HG02870 (cell line): ENCODE data around the gene EHMT2.
"Not testable (repeated sequence)": the region's sequence is repeated elsewhere in the genome, so short reads cannot be mapped to it uniquely, and the experiment has no call there.

Experiments
- ATAC-seq: cut with Tn5 transposase; IDR thresholded peaks from one replicate; pipeline ENCODE4 v1.9.1; 2021; ENCODE audit warnings: mild to moderate bottlenecking, moderate library complexity; ENCODE audit not compliant: unreplicated experiment

Gene EHMT2

DNA sequence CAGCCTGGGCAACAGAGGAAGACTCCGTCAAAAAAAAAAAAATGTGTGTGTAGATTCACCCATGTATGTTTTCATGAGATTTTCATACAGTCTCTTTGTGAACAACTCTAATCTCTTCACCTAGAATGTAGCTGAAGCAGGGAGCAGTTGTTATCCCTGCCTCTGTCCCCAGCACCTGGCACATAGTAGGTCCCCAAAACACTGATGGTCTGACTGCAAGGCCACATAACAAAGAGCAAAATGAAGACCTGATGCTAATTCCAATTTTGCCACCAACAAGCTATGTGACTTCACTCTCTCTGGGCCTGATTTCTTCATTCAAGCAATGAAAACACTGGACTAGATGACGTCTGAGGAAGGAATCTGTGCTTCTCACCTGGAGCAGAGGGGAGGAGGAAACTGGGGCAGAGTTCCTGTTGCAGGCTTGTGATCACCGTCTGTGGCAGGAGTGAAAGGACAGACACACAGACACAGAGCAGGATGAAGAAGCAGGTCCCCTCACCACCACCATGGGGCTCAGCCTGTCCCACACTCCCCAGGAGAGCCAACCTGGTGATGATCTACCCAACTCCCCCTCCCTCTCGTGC is 23.3 kb downstream of the EHMT2 start:
- no peak for ATAC-seq

DNA sequence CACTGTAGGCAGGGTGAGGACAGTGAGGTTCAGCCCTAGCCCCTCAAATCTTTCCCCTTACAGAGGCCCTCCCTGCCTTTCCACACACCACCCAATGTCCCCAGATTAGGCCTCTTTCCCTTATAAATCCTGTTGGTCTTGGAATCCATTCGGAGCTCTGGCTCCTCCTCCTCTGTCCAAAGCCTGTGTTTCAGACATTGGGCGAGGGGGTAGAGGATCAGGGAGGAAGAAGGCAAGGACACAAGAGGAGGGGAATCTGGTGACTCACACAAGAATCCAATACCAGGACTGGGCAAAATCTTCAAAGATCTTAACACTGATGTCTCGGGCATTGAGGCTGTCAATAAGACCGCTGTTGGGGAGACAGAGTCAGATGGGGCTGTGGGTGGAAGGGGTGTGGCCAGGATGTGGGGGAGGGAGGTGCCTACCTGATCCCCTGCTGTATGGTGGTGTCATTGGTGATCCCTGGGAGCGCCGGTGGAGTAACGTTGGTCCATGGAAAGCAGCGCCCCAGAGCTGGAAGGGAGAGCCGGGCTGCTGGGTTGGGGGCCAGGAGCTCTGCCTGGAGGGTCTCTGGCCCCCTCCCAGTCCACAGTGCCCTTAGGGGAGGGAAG is 26.3 kb downstream of the EHMT2 start:
- ATAC-seq = no peak

DNA sequence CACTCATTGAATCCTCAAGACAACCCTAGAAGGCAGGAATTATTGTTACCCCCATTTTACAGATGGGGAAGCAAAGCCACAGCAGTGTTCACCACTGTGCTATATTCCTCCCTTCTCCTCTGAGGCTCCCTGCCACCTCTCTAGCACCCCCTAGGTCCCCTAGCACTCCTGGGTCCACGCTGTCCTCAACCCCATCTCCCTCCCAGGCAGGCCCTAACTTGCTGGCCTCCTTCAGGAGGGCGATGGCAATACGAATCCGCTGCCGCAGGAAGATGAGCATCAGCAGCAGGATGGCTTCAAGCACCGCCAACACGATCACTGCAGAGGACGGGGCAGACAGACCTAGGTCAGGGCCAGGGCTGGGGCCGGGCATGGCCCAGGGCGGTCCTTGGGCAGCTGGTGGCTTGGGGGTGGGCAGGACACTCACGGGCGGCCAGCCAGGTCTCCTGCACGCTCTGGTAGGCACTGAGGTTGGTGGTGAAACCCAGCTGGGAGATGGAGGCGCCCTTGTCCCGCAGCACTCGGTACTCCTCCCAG is 27.0 kb downstream of the EHMT2 start:
- ATAC-seq = no peak

DNA sequence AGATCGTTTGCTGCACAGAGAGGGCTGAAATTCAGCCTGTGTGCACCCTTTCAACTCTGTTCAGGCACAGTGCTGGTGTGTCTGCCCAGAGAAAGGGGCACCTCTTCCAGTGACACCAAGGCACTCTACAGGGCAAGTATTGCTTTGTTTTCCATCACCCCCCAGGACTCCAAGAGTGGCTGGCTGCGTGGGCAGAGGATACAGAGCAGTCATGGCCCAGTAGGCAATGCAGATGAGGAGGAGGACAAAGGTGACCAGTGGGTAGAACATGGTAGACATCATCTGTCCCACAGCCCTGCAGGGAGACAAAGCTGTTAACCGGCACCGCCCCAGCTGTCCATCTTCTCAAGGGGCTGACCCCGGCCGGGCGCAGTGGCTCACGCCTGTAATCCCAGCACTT is 28.2 kb downstream of the EHMT2 start:
- no peak for ATAC-seq

DNA sequence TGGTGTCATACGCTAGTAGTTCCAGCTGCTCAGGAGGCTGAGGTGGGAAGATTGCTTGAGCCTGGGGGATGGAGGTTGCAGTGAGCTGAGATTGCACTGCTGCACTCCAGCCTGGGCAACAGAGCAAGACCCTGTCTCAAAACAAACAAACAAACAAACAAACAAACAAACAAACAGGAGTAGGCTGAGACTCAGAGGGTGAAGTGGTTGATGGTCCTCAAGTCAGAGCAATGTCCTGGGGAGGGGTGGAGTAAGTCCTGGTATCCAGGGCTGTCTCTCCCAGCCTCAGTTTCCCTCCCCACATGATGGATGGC is 28.9 kb downstream of the EHMT2 start:
- ATAC-seq = not testable (repeated sequence)

DNA sequence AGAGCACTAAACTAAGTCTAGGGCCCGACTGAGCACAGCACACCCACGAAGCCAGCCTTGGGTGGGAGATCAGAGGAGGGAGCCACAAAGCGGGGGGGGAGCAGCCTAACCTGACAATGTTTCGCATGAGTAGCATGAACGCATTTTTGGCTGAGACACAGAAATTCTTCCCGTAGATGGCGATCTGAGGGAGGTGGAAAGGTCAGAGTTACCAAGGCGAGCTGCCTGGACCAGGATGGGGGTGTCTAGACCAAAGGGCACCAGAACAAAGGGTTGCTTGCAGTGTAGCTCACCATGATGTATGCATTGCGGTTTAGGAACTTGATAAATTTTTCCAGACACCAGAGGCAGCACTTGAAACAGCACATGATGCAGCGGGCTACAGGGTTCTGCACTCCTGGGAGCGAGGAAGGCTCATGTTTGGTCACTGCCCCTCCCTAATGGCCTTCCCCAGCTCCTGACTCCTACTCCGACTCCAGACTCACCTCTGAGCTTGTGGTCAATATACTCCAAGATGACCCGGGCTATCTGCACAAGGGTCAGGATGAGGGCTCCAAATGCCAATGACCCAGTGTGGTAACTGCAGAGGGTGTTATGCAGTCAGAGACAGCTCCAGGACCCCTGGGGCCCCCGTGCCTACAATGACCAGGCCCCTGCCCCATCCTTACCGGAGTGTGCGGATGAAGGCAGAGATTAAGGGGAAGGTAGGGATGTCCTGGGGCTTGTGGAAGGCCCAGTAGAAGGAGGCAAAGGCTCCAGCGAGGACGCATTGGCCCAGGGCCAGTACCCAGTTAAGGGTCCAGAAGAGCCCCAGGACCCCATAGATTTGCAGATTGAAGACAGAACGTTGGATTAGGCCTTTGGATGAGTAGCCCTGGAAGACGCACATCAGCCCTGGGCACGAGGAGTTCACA is 32.0 kb downstream of the EHMT2 start:
- no peak for ATAC-seq

DNA sequence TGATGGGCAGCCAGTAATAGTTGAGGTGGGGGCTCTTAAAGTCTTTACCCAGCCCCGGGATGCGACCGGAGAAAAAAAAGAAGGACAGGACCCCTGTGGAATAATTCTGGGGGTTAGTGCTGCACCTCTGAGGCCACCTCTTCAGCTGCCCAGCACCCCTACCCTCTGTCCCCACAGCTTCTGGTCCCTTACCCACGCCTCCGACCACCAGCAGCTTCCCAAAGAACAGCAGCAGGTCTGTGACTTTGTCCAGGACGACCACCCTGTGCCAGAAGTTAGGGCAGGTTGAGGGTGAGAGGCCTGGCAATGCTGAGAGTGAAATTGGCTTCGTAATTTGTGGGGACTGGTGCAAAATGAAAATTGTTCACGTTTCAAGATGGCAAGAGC is 32.7 kb downstream of the EHMT2 start:
- ATAC-seq = no peak

DNA sequence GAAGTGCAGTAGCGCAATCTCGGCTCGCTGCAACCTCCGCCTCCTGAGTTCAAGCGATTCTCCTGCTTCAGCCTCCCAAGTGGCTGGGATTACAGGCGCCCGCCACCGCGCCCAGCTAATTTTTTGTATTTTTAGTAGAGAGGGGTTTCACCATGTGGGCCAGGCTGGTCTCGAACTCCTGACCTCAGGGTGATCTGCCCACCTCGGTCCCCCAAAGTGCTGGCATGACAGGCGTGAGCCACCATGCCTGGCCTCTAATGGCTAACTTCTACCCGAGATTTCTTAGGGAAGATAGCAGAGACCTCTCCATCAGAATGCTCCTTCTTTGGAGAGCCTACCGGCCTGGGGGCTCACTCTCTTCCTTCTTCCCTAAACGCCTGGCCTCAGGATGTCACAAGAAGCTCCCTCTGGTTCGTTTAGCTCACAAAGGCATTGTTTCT is 33.4 kb downstream of the EHMT2 start:
- not testable (repeated sequence) for ATAC-seq

DNA sequence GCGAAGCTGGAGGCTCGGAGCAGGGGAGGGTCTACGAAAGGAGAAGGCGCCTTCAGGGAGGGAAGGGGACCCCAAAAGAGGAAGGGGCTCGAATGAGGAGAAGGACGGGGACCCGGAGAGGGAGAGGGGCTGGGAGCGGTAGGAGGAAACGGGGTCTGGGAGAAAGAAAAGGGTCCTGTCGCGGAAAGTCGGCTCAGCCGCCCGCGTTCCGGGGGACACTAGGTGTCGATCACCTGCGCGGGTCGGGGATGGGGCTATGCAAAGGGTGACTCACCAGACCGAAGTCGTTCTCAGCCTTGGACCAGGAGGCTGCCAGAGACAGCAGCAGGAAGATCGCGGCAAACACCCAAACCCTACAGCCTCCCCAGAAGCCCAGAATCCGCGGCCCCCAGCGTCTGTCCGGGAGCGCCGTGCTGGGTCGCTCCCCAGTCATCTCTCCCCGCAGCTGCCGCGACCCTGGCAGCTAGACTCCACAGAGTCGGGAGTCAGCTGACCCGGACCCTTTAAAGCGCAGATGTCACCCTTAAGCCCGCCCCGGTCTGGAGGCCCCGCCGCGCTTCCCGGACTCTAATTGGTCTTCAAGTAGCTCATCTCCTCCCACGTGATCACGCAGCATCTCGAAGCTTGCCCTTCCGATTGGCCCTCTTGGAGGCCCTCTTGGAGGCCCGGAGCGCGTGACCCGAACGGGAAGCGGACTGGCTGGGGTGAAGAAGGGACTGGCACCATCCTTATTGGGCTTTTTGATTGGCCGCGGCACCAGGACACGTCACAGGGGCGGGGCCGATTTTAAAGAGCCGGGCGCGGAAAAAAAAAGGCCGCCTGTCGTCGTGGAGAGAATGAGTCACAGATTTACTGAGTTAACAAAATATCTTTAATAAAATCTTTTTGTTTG is 34.9 kb downstream of the EHMT2 start, which contains the start of gene NEU1:
NEU1 (minus strand) TSS at position 478 of the 892 bp plus-strand sequence; CDS start at position 433, 45 bp downstream.
- ATAC-seq = peak; percentile 93

DNA sequence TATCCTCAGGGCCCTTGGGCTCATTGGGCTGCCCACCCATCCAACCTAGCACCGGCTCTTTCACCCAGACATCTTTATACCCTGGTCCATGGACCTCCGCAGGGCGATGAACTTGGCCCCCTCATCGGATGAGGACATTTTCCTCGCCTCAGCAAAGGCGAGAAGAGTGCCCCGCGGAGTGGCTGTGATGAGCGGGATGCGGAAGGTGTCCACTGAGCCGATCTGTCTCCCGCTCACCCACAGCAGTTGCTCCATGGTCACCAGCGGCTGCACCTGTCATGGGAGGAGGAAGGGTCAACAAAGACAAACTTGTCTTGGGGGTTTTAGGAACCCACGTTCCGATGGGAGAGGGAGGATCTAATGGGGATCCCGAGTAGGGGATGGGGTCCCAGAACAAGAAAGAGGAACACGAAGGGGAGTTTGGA is 35.6 kb downstream of the EHMT2 start:
- ATAC-seq = no peak

DNA sequence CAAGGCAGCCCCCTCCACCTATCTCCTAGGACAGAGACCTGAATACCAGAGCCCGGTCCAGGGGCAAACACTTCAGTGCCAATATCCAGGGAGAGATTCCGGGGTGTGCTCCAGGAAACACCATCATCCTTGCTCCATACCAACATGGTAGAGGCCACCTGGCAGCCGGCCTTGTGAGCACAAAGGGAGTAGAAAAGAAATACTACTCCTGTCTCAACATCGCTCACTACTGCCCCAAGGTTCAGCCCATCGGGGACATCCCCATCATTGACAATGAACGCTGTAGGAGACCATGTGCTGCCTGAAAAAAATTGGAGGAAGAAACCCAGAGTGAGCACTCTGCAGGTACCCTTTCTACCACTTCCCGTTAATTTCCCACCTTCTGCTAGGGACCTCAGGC is 36.3 kb downstream of the EHMT2 start:
- ATAC-seq = no peak

DNA sequence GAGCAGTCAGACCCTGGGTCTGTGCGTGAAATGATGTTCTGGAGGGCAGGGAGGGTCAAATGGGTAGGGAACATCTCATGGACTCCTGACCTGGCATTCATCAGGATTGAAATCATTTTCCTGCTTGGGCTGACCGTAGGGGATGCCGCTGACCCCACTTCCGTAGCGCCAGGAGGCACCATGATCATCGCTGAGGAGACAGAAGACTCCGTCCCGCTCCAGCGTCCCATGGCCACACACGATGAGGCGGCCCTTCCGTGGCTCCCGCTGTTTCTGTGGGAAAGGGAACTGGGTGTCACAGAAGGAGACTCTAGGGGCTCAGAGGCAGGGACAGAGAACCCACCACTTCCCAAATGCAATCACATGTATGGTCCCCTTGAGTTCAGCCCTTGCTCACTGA is 37.1 kb downstream of the EHMT2 start:
- no peak for ATAC-seq

DNA sequence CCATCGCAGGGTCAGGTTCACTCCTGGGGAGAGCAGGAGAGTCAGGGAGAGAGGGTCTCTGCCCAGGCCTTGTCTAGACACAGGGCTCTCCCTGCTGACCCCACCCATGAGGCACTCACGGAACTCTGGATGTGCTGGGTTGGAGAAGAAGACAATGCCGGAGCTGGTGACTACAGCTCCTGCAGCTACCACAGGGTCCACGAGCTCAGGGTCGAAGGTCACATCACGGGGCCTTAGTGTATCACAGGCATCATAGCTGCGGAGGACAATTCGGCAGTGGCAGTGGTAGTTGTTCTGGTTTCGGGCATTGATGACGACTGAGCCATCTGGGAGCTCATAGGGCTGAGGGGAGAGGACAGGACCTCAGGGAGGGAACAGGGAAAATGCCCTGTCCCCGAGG is 37.6 kb downstream of the EHMT2 start:
- no peak for ATAC-seq

DNA sequence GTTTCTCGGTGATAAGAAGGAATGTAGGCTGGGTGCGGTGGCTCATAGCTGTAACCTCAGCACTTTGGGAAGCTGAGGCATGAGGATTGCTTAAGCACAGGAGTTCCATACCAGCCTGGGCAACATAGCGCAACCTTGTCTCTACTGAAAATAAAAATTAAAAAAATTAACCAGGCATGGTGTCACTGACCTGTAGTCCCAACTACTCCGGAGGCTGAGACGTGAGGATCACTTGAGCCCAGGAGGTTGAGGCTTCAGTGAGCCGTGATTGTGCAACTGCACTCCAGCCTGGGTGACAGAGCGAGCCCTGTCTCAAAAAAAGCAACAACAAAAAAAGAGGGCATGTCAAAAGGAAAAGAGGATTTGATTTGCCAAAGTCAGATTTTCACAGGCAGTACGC is 38.8 kb downstream of the EHMT2 start:
- ATAC-seq = no peak

DNA sequence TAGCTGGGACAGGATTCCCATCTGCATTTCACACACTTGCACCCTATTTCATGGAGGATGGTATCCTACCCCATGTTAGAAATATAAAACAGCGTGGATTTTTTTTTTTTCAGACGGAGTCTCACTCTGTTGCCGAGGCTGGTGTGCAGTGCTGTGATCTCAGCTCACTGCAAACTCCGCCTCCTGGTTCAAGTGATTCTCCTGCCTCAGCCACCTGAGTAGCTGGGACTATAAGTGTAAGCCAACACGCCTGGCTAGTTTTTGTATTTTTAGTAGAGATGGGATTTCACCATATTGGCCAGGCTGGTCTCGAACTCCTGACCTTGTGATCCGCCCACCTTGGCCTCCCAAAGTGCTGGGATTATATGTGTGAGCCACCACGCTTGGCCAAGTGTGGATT is 39.7 kb downstream of the EHMT2 start:
- not testable (repeated sequence) for ATAC-seq

DNA sequence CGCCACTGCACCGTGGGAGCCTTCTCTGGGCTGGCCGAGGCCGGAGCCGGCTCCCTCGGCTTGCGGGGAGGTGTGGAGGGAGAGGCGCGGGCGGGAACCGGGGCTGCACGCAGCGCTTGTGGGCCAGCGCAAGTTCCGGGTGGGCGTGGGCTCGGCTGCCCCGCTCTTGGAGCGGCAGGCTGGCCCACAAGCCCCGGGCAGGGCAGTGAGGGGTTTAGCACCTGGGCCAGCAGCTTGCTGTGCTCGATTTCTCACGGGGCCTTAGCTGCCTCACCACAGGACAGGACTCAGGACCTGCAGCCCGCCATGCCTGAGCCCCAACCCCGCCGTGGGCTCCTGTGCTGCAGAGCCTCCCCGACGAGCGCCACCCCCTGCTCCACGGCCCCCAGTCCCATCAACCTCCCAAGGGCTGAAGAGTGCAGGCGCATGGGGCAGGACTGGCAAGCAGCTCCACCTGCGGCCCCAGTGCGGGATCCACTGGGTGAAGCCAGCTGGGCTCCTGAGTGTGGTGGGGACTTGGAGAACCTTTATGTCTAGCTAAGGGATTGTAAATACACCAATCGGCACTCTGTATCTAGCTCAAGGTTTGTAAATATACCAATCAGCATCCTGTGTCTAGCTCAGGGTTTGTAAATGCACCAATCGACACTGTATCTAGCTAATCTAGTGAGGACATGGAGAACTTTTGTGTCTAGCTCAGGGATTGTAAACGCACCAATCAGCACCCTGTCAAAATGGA is 45.3 kb downstream of the EHMT2 start:
- not testable (repeated sequence) for ATAC-seq

DNA sequence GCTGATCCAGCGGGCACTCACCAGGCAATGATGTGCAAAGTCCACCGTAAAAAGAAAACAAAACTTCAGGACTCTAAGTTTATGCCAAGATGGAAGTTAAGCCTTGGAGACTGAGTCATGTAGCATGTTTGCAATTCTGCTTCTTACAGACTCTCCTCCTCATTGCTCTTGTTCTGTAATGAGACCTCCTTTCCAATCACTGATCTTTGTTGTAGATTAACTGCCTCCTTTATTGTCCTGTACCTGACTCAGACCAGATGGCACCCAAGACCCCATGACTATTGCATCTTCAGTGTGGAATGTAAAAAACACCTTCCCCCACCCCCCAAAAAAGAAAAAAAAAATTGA is 46.0 kb downstream of the EHMT2 start:
- no peak for ATAC-seq

DNA sequence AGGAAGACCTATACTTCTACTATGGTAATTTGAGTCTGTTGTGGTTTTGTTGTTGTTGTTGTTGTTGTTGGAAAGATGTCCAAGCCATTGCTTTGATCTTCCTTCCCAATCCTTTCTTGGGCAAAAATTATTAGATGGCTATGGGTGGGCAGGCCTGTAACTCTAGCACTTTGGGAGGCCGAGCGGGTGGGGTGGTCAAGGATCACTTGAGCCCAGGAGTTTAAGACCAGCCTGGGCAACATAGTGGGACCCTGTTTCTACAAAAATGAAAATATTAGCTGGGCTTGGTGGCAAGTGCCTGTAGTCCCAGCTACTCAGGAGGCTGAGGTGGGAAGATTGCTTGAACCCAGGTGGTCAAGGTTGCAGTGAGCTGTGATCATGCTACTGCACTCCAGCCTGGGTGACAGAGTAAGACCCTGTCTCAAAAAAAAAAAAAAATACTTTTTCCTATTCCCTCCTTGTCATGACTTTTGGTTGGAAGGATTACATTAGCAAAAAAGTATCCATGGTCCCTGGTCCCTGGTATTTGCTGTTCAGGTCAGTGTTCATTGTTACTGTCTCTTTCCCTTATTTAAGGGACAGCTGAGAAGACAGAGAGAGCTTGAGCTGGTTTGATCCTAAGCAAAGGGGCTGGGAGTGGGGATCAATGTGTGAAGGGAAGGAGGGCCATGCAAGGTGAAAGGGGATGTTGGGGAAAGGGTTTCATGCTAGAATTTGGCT is 46.6 kb downstream of the EHMT2 start:
- ATAC-seq = no peak

DNA sequence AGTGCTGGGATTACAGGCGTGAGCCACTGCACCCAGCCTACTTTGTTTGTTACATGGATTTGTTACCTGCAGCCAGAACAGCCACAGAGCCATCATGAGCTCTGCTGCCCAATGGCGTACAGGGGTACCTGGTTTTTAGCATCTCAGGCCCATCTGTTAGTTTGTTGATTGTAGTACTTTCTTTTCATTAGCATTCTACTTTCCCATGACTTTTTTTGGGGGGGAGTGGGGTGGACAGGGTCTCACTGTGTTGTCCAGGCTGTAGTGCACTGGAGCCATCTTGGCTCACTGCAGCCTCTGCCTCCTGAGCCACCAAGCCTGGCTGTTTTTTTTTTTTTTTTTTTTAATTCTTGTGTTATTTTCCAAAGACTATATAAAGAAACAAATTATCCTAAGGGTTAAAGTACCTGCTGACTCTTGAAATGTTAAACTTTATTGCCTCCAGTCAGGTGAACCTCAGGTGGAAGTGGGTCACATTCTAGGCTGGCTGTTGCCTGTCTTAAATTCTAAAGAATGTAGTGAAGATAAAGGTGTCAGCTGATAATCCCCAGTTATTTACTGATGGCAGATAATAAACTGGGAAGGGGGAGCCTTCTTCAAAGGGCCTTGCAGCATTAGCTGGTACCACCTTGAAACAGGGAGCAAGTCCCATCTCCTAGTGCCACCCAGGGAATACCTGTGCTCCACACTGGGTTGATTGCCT is 50.1 kb downstream of the EHMT2 start:
- no peak for ATAC-seq
